ENCODE measurements around the gene IZUMO4.
"Not testable (repeated sequence)": the region's sequence is repeated elsewhere in the genome, so short reads cannot be mapped to it uniquely, and the experiment has no call there.

IZUMO4 gene

DNA sequence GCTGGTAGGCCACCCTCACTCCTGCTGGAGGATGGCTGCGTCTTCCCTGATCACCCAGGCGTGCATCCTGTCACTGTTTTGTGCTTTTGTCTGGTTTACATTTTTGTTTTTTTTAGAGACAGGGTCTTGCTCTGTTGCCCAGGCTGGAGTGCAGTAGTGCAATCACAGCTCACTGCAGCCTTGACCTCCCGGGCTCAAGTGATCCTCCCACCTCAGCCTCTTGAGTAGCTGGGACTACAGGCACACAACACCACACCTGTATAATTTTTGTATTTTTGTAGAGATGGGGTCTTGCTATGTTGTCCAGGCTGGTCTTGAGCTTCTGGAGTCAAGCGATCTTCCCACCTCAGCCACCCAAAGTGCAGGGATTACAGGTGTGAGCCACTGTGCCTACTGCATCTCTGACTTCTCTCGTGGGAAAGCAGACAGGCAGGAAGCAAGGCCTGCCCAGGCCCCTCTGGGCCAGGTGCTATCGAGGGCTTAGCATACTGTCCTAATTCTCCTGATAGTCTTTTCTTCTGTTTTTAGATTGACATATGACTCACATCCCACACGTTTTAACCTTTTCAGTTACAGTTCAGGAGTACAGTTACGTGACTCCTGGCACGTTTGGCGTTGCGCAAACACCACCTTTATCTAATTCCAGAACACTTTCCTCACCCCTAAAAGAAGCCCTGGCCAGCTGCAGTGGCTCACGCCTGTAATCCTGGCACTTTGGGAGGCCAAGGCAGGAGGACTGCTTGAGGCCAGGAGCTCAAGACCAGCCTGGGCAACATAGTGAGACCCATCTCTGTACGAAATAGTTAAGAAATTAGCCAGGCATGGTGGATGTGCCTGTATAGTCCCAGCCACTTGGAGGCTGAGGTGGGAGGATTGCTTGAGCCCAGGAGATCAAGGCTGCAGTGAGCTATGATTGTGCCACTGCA, 9.8 kb upstream of the IZUMO4 start:
- not testable (repeated sequence) for H3K27ac ChIP-seq (ENCODE audit: low read depth, low read length, severe bottlenecking)

GRCh38 chr19:2087621-2088100, 9.1 kb upstream of the IZUMO4 start:
- 92% methylated on average over 7 to 13 of the region's 14 CpGs for WGBS, 2 experiments (ENCODE audit: insufficient coverage in 2 of 2)
- Histone ChIP-seq H3K4me1 (ENCODE audit: control insufficient read depth, insufficient read depth, low read length, poor library complexity, severe bottlenecking) (peaks cover 22% of the 10 kb centered on the region), H3K27ac (ENCODE audit: low read depth, low read length, severe bottlenecking) (no peak overlapping the region)

More for the DNA sequence above, 9.8 kb upstream of the IZUMO4 start:
- H3K4me1 ChIP-seq (ENCODE audit: control insufficient read depth, insufficient read depth, low read length, poor library complexity, severe bottlenecking), result peaks cover 22% of the 10 kb centered on the region
- WGBS, 2 experiments (ENCODE audit: insufficient coverage in 2 of 2), result 95 to 98% methylated on average over 10 to 12 of the region's 13 CpGs
- H3K36me3 ChIP-seq (ENCODE audit: control insufficient read depth, insufficient read depth, low read length), result peaks cover 41% of the 10 kb centered on the region
- H3K9me3 ChIP-seq (ENCODE audit: control insufficient read depth, low read length); H3K4me3 ChIP-seq (ENCODE audit: extremely low read depth, insufficient read depth, low read length, poor library complexity, severe bottlenecking): not testable (repeated sequence)

GRCh38 chr19:2089001-2089711, 7.6 kb upstream of the IZUMO4 start:
- H3K4me1 ChIP-seq (ENCODE audit: control insufficient read depth, insufficient read depth, low read length, poor library complexity, severe bottlenecking), result peaks cover 25% of the 10 kb centered on the region
- WGBS, 2 experiments (ENCODE audit: insufficient coverage in 2 of 2), result 80 to 84% methylated on average over 12 to 15 of the region's 16 CpGs
- H3K4me3 ChIP-seq (ENCODE audit: extremely low read depth, insufficient read depth, low read length, poor library complexity, severe bottlenecking), result no peak overlapping the region
- peak overlapping the region; percentile 59 for H3K27ac ChIP-seq (ENCODE audit: low read depth, low read length, severe bottlenecking)
- H3K36me3 ChIP-seq (ENCODE audit: control insufficient read depth, insufficient read depth, low read length), result peaks cover 40% of the 10 kb centered on the region
- H3K9me3 ChIP-seq (ENCODE audit: control insufficient read depth, low read length), result no peaks in the 10 kb centered on the region

More at GRCh38 chr19:2087621-2088100, 9.1 kb upstream of the IZUMO4 start:
- Histone ChIP-seq H3K36me3 (ENCODE audit: control insufficient read depth, insufficient read depth, low read length) (peaks cover 43% of the 10 kb centered on the region), H3K9me3 (ENCODE audit: control insufficient read depth, low read length) (no peaks in the 10 kb centered on the region), H3K4me3 (ENCODE audit: extremely low read depth, insufficient read depth, low read length, poor library complexity, severe bottlenecking) (no peak overlapping the region)

DNA sequence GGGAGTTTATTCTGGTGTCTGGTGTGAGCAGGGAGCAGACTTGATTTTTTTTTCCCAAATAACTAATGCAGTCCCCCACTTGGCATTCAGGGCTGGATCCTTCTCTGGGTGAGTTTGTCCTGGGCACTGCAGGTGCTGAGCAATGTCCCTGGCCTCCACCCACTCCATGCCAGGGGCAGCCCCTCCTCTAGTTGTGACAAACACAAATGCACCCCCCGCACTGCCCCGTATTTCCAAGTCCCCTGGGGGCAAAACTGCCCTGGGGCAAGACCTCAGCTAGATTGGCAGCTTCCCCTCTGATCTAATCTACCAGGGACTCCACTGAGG, 7.0 kb upstream of the IZUMO4 start:
- 83 to 87% methylated on average over 1 to 2 of the region's 2 CpGs for WGBS, 2 experiments (ENCODE audit: insufficient coverage in 2 of 2)
- H3K27ac ChIP-seq (ENCODE audit: low read depth, low read length, severe bottlenecking), result peak overlapping the region; percentile 59

GRCh38 chr19:2091926-2092525, 4.7 kb upstream of the IZUMO4 start:
- not testable (repeated sequence) for H3K9me3 ChIP-seq (ENCODE audit: control insufficient read depth, low read length); H3K4me3 ChIP-seq (ENCODE audit: extremely low read depth, insufficient read depth, low read length, poor library complexity, severe bottlenecking); H3K27ac ChIP-seq (ENCODE audit: low read depth, low read length, severe bottlenecking)
- Histone ChIP-seq H3K4me1 (ENCODE audit: control insufficient read depth, insufficient read depth, low read length, poor library complexity, severe bottlenecking) (peaks cover 30% of the 10 kb centered on the region), H3K36me3 (ENCODE audit: control insufficient read depth, insufficient read depth, low read length) (peaks cover 29% of the 10 kb centered on the region)
- 97 to 100% methylated on average over 3 to 7 of the region's 13 CpGs for WGBS, 2 experiments (ENCODE audit: insufficient coverage in 2 of 2)

More for the DNA sequence above, 7.0 kb upstream of the IZUMO4 start:
- Histone ChIP-seq H3K9me3 (ENCODE audit: control insufficient read depth, low read length) (no peaks in the 10 kb centered on the region), H3K36me3 (ENCODE audit: control insufficient read depth, insufficient read depth, low read length) (peaks cover 40% of the 10 kb centered on the region), H3K4me3 (ENCODE audit: extremely low read depth, insufficient read depth, low read length, poor library complexity, severe bottlenecking) (no peak overlapping the region), H3K4me1 (ENCODE audit: control insufficient read depth, insufficient read depth, low read length, poor library complexity, severe bottlenecking) (peaks cover 30% of the 10 kb centered on the region)

DNA sequence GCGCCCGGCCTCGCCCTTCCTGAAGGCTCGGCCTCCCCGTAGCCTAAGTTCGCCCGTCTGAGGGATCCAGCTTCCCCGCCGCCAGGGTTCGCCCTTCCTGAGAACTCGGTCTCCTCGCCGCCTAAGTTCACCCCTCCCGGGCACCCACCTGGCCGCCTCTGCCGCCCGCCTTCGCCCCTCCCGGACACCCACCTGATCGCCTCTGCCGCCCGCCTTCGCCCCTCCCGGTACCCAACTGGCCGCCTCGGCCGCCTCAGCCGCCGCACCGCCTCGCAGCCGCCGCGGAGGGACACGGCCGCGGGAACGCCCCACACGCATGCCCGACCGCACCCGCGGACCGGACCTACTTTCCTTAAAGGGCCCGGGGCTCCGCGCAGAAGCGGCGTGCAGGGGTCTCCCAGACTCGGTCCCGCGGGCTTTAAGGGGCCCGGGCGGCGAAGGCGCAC, 658 bp upstream of the IZUMO4 start, which contains the start of gene MOB3A:
Gene MOB3A, minus strand, starts transcription at position 293 of the 446 bp plus-strand sequence. CDS start 17,766 bp downstream, outside the sequence.
- Histone ChIP-seq H3K36me3 (ENCODE audit: control insufficient read depth, insufficient read depth, low read length) (peaks cover 32% of the 10 kb centered on the region), H3K4me1 (ENCODE audit: control insufficient read depth, insufficient read depth, low read length, poor library complexity, severe bottlenecking) (peaks cover 17% of the 10 kb centered on the region), H3K9me3 (ENCODE audit: control insufficient read depth, low read length) (no peaks in the 10 kb centered on the region), H3K4me3 (ENCODE audit: extremely low read depth, insufficient read depth, low read length, poor library complexity, severe bottlenecking) (peak within 1 kb of the TSS; percentile 82), H3K27ac (ENCODE audit: low read depth, low read length, severe bottlenecking) (peak within 1 kb of the TSS; percentile 94)
- WGBS, 2 experiments (ENCODE audit: insufficient coverage in 2 of 2), result 0 to 2% methylated on average over 39 to 41 of the region's 56 CpGs

GRCh38 chr19:2097203-2097885, 629 bp downstream of the IZUMO4 start:
- peaks cover 17% of the 10 kb centered on the region for H3K4me1 ChIP-seq (ENCODE audit: control insufficient read depth, insufficient read depth, low read length, poor library complexity, severe bottlenecking)
- 43 to 49% methylated on average over 28 to 29 of the region's 30 CpGs for WGBS, 2 experiments (ENCODE audit: insufficient coverage in 2 of 2)
- H3K27ac ChIP-seq (ENCODE audit: low read depth, low read length, severe bottlenecking), result peak overlapping the region; percentile 59
- peak overlapping the region; percentile 21 for H3K4me3 ChIP-seq (ENCODE audit: extremely low read depth, insufficient read depth, low read length, poor library complexity, severe bottlenecking)
- no peaks in the 10 kb centered on the region for H3K9me3 ChIP-seq (ENCODE audit: control insufficient read depth, low read length)
- peaks cover 42% of the 10 kb centered on the region for H3K36me3 ChIP-seq (ENCODE audit: control insufficient read depth, insufficient read depth, low read length)

- Histone ChIP-seq H3K27ac (ENCODE audit: low read depth, low read length, severe bottlenecking) (no peak overlapping the region), H3K36me3 (ENCODE audit: control insufficient read depth, insufficient read depth, low read length) (peaks cover 40% of the 10 kb centered on the region), H3K4me1 (ENCODE audit: control insufficient read depth, insufficient read depth, low read length, poor library complexity, severe bottlenecking) (peaks cover 17% of the 10 kb centered on the region), H3K4me3 (ENCODE audit: extremely low read depth, insufficient read depth, low read length, poor library complexity, severe bottlenecking) (no peak overlapping the region), H3K9me3 (ENCODE audit: control insufficient read depth, low read length) (no peaks in the 10 kb centered on the region)
- 92 to 93% methylated on average over 23 of the region's 23 CpGs for WGBS, 2 experiments (ENCODE audit: insufficient coverage in 2 of 2)
These were observed 1.2 kb downstream of the IZUMO4 start for GRCh38 chr19:2097886-2098327.

DNA sequence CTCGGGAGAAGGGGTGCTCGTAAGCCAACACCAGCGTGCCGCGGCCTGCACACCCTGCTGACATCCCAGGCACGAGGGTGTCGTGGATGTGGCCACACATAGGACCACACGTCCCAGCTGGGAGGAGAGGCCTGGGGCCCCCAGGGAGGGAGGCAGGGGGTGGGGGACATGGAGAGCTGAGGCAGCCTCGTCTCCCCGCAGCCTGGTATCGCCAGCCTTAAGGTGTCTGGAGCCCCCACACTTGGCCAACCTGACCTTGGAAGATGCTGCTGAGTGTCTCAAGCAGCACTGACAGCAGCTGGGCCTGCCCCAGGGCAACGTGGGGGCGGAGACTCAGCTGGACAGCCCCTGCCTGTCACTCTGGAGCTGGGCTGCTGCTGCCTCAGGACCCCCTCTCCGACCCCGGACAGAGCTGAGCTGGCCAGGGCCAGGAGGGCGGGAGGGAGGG, 2.4 kb downstream of the IZUMO4 start:
- H3K4me1 ChIP-seq (ENCODE audit: control insufficient read depth, insufficient read depth, low read length, poor library complexity, severe bottlenecking), result peaks cover 16% of the 10 kb centered on the region
- H3K36me3 ChIP-seq (ENCODE audit: control insufficient read depth, insufficient read depth, low read length), result peaks cover 44% of the 10 kb centered on the region
- no peak overlapping the region for H3K27ac ChIP-seq (ENCODE audit: low read depth, low read length, severe bottlenecking)
- 88 to 94% methylated on average over 13 to 14 of the region's 16 CpGs for WGBS, 2 experiments (ENCODE audit: insufficient coverage in 2 of 2)
- H3K9me3 ChIP-seq (ENCODE audit: control insufficient read depth, low read length), result no peaks in the 10 kb centered on the region
- no peak overlapping the region for H3K4me3 ChIP-seq (ENCODE audit: extremely low read depth, insufficient read depth, low read length, poor library complexity, severe bottlenecking)
